Effector memory CD4-positive, alpha-beta T cell (primary cell): Measurements from ENCODE around the gene PRKCG.

Source experiments
- DNase-seq, 3 donors: peaks; one replicate each; pipeline ENCODE4 v3.0.0-alpha.2; 2020
- H3K27ac ChIP-seq: 2 replicates; pipeline ENCODE4 v1.7.0; 2013; ENCODE audit warnings: mild to moderate bottlenecking, low read length, moderate library complexity; ENCODE audit not compliant: insufficient read depth, poor library complexity, severe bottlenecking
- H3K27me3 ChIP-seq: replicated peaks from 2 replicates; pipeline ENCODE4 v1.7.0; 2013; ENCODE audit warnings: mild to moderate bottlenecking, low read length; ENCODE audit not compliant: insufficient read depth, control insufficient read depth, poor library complexity, severe bottlenecking
- H3K36me3 ChIP-seq: 2 replicates; pipeline ENCODE4 v1.7.0; 2013; ENCODE audit warnings: mild to moderate bottlenecking, low read length, moderate library complexity; ENCODE audit not compliant: control insufficient read depth, insufficient read depth
- H3K4me1 ChIP-seq: 2 replicates; pipeline ENCODE4 v1.7.0; 2013; ENCODE audit warnings: low read length, mild to moderate bottlenecking; ENCODE audit not compliant: control insufficient read depth, insufficient read depth, poor library complexity, severe bottlenecking
- H3K4me3 ChIP-seq: 2 replicates; pipeline ENCODE4 v1.7.0; 2013; ENCODE audit warnings: low read length, low read depth, mild to moderate bottlenecking; ENCODE audit not compliant: insufficient read depth, poor library complexity, severe bottlenecking
- H3K9me3 ChIP-seq: 2 replicates; pipeline ENCODE4 v1.7.0; 2013; ENCODE audit warnings: mild to moderate bottlenecking, low read length, moderate library complexity; ENCODE audit not compliant: control insufficient read depth

The PRKCG gene

GRCh38 chr19:53907690-53908089, 25.7 kb downstream of the PRKCG start:
- no peak for DNase-seq
- H3K36me3 ChIP-seq: no peaks in the 10 kb centered on the region
- peaks cover 47% of the 10 kb centered on the region for H3K27me3 ChIP-seq
- H3K27ac ChIP-seq: no peak overlapping the region
- H3K4me1 ChIP-seq: peaks cover 13% of the 10 kb centered on the region
- no peaks in the 10 kb centered on the region for H3K9me3 ChIP-seq
- H3K4me3 ChIP-seq: no peak overlapping the region

- no peak overlapping the region for H3K27ac ChIP-seq
- no peaks in the 10 kb centered on the region for H3K9me3 ChIP-seq
- no peaks in the 10 kb centered on the region for H3K36me3 ChIP-seq
- H3K27me3 ChIP-seq: peaks cover 50% of the 10 kb centered on the region
- peaks cover 13% of the 10 kb centered on the region for H3K4me1 ChIP-seq
- no peak overlapping the region for H3K4me3 ChIP-seq
- peak in 1 of 3 donors; percentile 12 for DNase-seq
Observed at GRCh38 chr19:53908106-53908934, 26.3 kb downstream of the PRKCG start.

- DNase-seq: no peak
- Histone ChIP-seq H3K36me3 (no peaks in the 10 kb centered on the region), H3K4me3 (no peak within 1 kb of the TSS), H3K27ac (no peak within 1 kb of the TSS), H3K27me3 (peaks cover 50% of the 10 kb centered on the region), H3K4me1 (peaks cover 13% of the 10 kb centered on the region), H3K9me3 (no peaks in the 10 kb centered on the region)
Observed at GRCh38 chr19:53908935-53909415, 27.0 kb downstream of the PRKCG start, which contains the start of gene CACNG7. CACNG7 (plus strand) TSS chr19:53909278; CDS start chr19:53912832, 3,554 bp downstream.

- Histone ChIP-seq H3K36me3 (no peaks in the 10 kb centered on the region), H3K4me1 (peaks cover 13% of the 10 kb centered on the region), H3K27ac (no peak overlapping the region), H3K27me3 (peaks cover 50% of the 10 kb centered on the region), H3K4me3 (no peak overlapping the region), H3K9me3 (no peaks in the 10 kb centered on the region)
- no peak for DNase-seq
Observed at GRCh38 chr19:53909471-53910169, 27.6 kb downstream of the PRKCG start.

GRCh38 chr19:53910170-53910518, 28.1 kb downstream of the PRKCG start:
- H3K9me3 ChIP-seq: no peaks in the 10 kb centered on the region
- H3K4me3 ChIP-seq: no peak overlapping the region
- peaks cover 13% of the 10 kb centered on the region for H3K4me1 ChIP-seq
- DNase-seq: no peak
- no peak overlapping the region for H3K27ac ChIP-seq
- H3K27me3 ChIP-seq: peaks cover 50% of the 10 kb centered on the region
- H3K36me3 ChIP-seq: no peaks in the 10 kb centered on the region

- Histone ChIP-seq H3K36me3 (no peaks in the 10 kb centered on the region), H3K4me3 (no peak overlapping the region), H3K27me3 (peaks cover 34% of the 10 kb centered on the region), H3K4me1 (peaks cover 13% of the 10 kb centered on the region), H3K27ac (no peak overlapping the region), H3K9me3 (no peaks in the 10 kb centered on the region)
- no peak for DNase-seq
Observed at GRCh38 chr19:53912653-53913052, 30.7 kb downstream of the PRKCG start.

DNA sequence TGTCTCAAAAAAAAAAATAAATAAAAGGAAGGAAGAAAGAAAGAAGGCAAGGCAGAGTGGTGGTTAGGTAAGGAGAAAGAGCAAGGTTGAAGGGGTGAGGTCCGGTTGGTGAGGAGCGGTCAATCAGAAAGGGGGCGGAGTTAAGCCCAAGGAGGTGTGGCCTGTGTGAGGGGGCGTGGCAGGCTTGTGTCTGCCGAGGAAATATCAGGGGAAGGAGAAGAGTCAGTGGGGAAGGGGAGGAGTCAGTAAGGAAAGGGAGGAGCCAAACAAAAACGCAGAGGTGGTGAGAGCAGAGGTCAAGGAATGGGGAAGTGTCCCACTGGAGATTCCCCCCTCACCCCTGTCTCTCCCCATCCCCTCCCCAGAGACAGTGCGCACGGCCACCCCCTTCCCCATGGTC, 33.0 kb downstream of the PRKCG start:
- no peak overlapping the region for H3K27ac ChIP-seq
- H3K9me3 ChIP-seq: no peaks in the 10 kb centered on the region
- no peaks in the 10 kb centered on the region for H3K4me1 ChIP-seq
- no peak overlapping the region for H3K4me3 ChIP-seq
- H3K27me3 ChIP-seq: peaks cover 12% of the 10 kb centered on the region
- DNase-seq: no peak
- H3K36me3 ChIP-seq: no peaks in the 10 kb centered on the region

GRCh38 chr19:53916004-53916403, 34.0 kb downstream of the PRKCG start:
- Histone ChIP-seq H3K9me3 (no peaks in the 10 kb centered on the region), H3K27me3 (peaks cover 3% of the 10 kb centered on the region), H3K4me3 (no peak overlapping the region), H3K4me1 (no peaks in the 10 kb centered on the region), H3K27ac (no peak overlapping the region), H3K36me3 (no peaks in the 10 kb centered on the region)
- DNase-seq: no peak

- no peak for DNase-seq
- no peak overlapping the region for H3K4me3 ChIP-seq
- no peaks in the 10 kb centered on the region for H3K9me3 ChIP-seq
- no peaks in the 10 kb centered on the region for H3K36me3 ChIP-seq
- H3K4me1 ChIP-seq: no peaks in the 10 kb centered on the region
- peaks cover 3% of the 10 kb centered on the region for H3K27me3 ChIP-seq
- H3K27ac ChIP-seq: no peak overlapping the region
Observed at GRCh38 chr19:53917356-53917755, 35.4 kb downstream of the PRKCG start.

DNA sequence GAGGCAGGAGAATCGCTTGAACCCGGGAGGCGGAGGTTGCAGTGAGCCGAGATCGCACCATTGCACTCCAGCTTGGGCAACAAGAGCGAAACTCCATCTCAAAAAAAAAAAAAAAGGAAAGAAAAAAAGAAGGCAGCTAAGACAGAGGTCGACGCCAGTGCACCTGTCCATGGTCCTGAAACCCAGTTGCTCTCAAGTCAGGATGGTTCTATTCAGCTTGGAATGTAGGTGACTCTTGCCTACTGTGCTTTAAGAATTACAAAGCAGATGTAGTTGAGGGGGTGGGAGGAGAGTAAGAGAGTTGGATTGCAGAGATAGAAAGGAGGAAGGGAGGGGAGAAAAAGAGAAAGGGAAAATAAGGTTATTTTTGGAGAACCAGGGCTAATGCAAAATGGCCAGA, 45.7 kb downstream of the PRKCG start:
- Histone ChIP-seq H3K36me3 (no peaks in the 10 kb centered on the region), H3K4me1 (no peaks in the 10 kb centered on the region), H3K9me3 (no peaks in the 10 kb centered on the region), H3K27me3 (no peaks in the 10 kb centered on the region), H3K4me3 (no peak overlapping the region), H3K27ac (no peak overlapping the region)
- DNase-seq: no peak
